ENCODE measurements around the gene SLC29A3. TPM values are rescaled to one million over a fixed set of nuclear protein-coding genes. Genes with fewer than 3 reads are reported as not detected.

The SLC29A3 gene
- total RNA-seq, 2 donors from 2014 or later, result 14.1 to 16.8 TPM

DNA sequence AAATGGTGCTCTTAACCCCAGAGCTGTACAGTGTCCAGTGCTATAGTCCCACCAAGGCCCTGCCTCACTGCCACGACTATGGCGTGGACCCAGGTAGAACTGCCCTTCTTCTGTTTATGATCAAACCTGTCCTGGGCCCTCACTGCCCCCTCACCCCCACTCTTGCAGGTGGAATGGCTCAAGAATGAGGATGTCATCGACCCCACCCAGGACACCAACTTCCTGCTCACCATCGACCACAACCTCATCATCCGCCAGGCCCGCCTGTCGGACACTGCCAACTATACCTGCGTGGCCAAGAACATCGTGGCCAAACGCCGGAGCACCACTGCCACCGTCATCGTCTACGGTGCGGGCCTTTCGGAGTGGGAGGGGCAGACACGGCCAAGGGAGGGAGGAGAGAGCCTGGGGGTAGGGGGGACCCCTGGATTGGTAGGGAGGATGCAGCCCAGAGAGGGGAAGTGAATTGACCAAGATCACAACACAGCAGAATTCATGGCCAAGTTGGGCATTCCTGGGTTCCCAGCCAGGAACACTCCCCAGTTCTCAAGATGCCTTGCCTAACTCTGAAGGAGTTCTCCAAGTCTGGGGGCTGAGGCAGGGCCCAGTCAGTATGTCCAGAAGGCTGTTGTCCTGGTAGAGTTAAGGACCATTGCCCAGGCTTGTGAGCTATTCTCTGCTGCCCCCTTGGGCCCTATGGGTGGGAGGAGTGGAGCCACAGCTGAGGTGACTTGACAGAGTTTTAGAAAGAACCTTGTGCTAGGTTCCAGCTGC, 32.4 kb upstream of the SLC29A3 start:
- peaks cover 6% of the 10 kb centered on the region for H3K9me3 ChIP-seq (ENCODE audit: control insufficient read depth, low read length)
- no peak for DNase-seq
- Mint-ChIP-seq H3K9me3 (no peaks in the 10 kb centered on the region), H3K4me1 (peaks cover 15% of the 10 kb centered on the region), H3K27ac (no peak overlapping the region), H3K4me3 (no peak overlapping the region), H3K36me3 (ENCODE audit: low read depth) (peaks cover 7% of the 10 kb centered on the region), H3K27me3 (ENCODE audit: insufficient read depth) (no peaks in the 10 kb centered on the region)
- TF ChIP-seq, protein P1, sequence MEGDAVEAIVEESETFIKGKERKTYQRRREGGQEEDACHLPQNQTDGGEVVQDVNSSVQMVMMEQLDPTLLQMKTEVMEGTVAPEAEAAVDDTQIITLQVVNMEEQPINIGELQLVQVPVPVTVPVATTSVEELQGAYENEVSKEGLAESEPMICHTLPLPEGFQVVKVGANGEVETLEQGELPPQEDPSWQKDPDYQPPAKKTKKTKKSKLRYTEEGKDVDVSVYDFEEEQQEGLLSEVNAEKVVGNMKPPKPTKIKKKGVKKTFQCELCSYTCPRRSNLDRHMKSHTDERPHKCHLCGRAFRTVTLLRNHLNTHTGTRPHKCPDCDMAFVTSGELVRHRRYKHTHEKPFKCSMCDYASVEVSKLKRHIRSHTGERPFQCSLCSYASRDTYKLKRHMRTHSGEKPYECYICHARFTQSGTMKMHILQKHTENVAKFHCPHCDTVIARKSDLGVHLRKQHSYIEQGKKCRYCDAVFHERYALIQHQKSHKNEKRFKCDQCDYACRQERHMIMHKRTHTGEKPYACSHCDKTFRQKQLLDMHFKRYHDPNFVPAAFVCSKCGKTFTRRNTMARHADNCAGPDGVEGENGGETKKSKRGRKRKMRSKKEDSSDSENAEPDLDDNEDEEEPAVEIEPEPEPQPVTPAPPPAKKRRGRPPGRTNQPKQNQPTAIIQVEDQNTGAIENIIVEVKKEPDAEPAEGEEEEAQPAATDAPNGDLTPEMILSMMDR (conservative IDR thresholded peaks at IDR 0.05), result no peak
- no peak overlapping the region for H3K27ac ChIP-seq (ENCODE audit: low read depth, low read length)
- WGBS, 2 experiments (ENCODE audit: insufficient coverage in 1 of 2, insufficient read length in 1 of 2), result 95 to 97% methylated on average over 16 to 17 of the region's 17 CpGs
- peaks cover 7% of the 10 kb centered on the region for H3K36me3 ChIP-seq (ENCODE audit: control insufficient read depth, insufficient read depth, low read length)
- no peak overlapping the region for H3K4me3 ChIP-seq (ENCODE audit: low read length)
- H3K4me1 ChIP-seq (ENCODE audit: control insufficient read depth, insufficient read depth, low read length), result peaks cover 16% of the 10 kb centered on the region
- H3K9ac ChIP-seq (ENCODE audit: extremely low read depth, low read length, poor library complexity, severe bottlenecking), result no peak overlapping the region
- no peaks in the 10 kb centered on the region for H3K27me3 ChIP-seq (ENCODE audit: control insufficient read depth, insufficient read depth, low read length, poor library complexity, severe bottlenecking)

DNA sequence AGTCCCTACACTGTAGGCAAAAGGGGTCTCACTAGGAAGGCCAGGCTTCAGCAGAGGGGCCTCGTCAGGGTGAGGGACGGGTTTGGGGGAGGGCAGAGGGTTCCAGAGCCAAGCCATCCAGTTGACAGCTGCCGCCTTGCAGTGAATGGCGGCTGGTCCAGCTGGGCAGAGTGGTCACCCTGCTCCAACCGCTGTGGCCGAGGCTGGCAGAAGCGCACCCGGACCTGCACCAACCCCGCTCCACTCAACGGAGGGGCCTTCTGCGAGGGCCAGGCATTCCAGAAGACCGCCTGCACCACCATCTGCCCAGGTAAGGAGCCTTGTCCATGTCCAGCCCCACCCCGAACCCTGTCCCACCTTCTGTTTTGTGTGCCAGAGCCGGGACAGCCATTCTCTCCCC, 31.6 kb upstream of the SLC29A3 start:
- H3K27ac ChIP-seq (ENCODE audit: low read depth, low read length), result no peak overlapping the region
- peaks cover 9% of the 10 kb centered on the region for H3K36me3 Mint-ChIP-seq (ENCODE audit: low read depth)
- peaks cover 15% of the 10 kb centered on the region for H3K4me1 Mint-ChIP-seq
- TF ChIP-seq, protein P1 (conservative IDR thresholded peaks at IDR 0.05), result no peak
- 84 to 85% methylated on average over 10 to 14 of the region's 14 CpGs for WGBS, 2 experiments (ENCODE audit: insufficient coverage in 1 of 2, insufficient read length in 1 of 2)
- H3K9ac ChIP-seq (ENCODE audit: extremely low read depth, low read length, poor library complexity, severe bottlenecking), result no peak overlapping the region
- H3K27me3 ChIP-seq (ENCODE audit: control insufficient read depth, insufficient read depth, low read length, poor library complexity, severe bottlenecking), result no peaks in the 10 kb centered on the region
- peaks cover 16% of the 10 kb centered on the region for H3K4me1 ChIP-seq (ENCODE audit: control insufficient read depth, insufficient read depth, low read length)
- no peaks in the 10 kb centered on the region for H3K9me3 Mint-ChIP-seq
- H3K4me3 ChIP-seq (ENCODE audit: low read length), result no peak overlapping the region
- H3K9me3 ChIP-seq (ENCODE audit: control insufficient read depth, low read length), result peaks cover 6% of the 10 kb centered on the region
- H3K27me3 Mint-ChIP-seq (ENCODE audit: insufficient read depth), result no peaks in the 10 kb centered on the region
- DNase-seq, result no peak
- H3K27ac Mint-ChIP-seq, result no peak overlapping the region
- H3K4me3 Mint-ChIP-seq, result no peak overlapping the region
- peaks cover 8% of the 10 kb centered on the region for H3K36me3 ChIP-seq (ENCODE audit: control insufficient read depth, insufficient read depth, low read length)

DNA sequence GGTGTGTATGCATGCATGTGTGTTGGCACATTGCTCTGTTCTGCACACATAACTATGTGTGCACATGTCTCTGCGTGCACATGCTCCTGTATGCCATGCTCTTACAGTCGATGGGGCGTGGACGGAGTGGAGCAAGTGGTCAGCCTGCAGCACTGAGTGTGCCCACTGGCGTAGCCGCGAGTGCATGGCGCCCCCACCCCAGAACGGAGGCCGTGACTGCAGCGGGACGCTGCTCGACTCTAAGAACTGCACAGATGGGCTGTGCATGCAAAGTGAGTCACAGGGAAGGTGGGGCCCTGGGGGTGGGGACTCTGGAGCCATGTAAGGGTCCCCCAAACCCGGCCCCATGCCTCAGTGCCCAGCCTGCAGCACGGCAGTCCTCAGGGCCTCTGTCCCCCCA, 30.6 kb upstream of the SLC29A3 start:
- TF ChIP-seq, protein P1 (conservative IDR thresholded peaks at IDR 0.05), result no peak
- Mint-ChIP-seq H3K27me3 (ENCODE audit: insufficient read depth) (no peaks in the 10 kb centered on the region), H3K9me3 (no peaks in the 10 kb centered on the region), H3K4me3 (no peak overlapping the region), H3K36me3 (ENCODE audit: low read depth) (peaks cover 11% of the 10 kb centered on the region), H3K4me1 (peaks cover 15% of the 10 kb centered on the region), H3K27ac (no peak overlapping the region)
- Histone ChIP-seq H3K9me3 (ENCODE audit: control insufficient read depth, low read length) (peaks cover 6% of the 10 kb centered on the region), H3K4me1 (ENCODE audit: control insufficient read depth, insufficient read depth, low read length) (peaks cover 16% of the 10 kb centered on the region), H3K27ac (ENCODE audit: low read depth, low read length) (no peak overlapping the region), H3K4me3 (ENCODE audit: low read length) (no peak overlapping the region), H3K27me3 (ENCODE audit: control insufficient read depth, insufficient read depth, low read length, poor library complexity, severe bottlenecking) (no peaks in the 10 kb centered on the region), H3K36me3 (ENCODE audit: control insufficient read depth, insufficient read depth, low read length) (peaks cover 11% of the 10 kb centered on the region), H3K9ac (ENCODE audit: extremely low read depth, low read length, poor library complexity, severe bottlenecking) (no peak overlapping the region)
- DNase-seq, result no peak
- WGBS, 2 experiments (ENCODE audit: insufficient coverage in 1 of 2, insufficient read length in 1 of 2), result 95% methylated on average over 9 to 15 of the region's 15 CpGs

All from endodermal cell (in vitro differentiated cells).